Mucosa of descending colon (tissue), 3 donors: Measurements from ENCODE around the gene DPYSL4. TPM values are rescaled to one million over a fixed set of nuclear protein-coding genes. Genes with fewer than 3 reads are reported as not detected.

Experiments used
- ATAC-seq: fragments of 200-7000 bp; cut with Tn5 transposase; one replicate; pipeline ENCODE4 v1.9.1; 2020; ENCODE audit warnings: mild to moderate bottlenecking, moderate library complexity
- DNase-seq, 3 donors: peaks; one replicate each; pipeline ENCODE4 v3.0.0-alpha.2; 2020
- H3K36me3 ChIP-seq: fragments of 200-600 bp; one replicate; pipeline ENCODE4 v1.8.0; 2021; ENCODE audit warnings: low read depth, mild to moderate bottlenecking
- H3K4me1 ChIP-seq: fragments of 200-600 bp; one replicate; pipeline ENCODE4 v1.8.0; 2021; ENCODE audit warnings: low read depth, mild to moderate bottlenecking
- H3K4me3 ChIP-seq: fragments of 200-600 bp; one replicate; pipeline ENCODE4 v1.8.0; 2021; ENCODE audit warnings: mild to moderate bottlenecking
- H3K9me3 ChIP-seq: fragments of 200-600 bp; one replicate; pipeline ENCODE4 v1.8.0; 2021; ENCODE audit warnings: mild to moderate bottlenecking
- CTCF ChIP-seq: fragments of 200-600 bp; IDR thresholded peaks from one replicate; pipeline ENCODE4 v1.8.0; 2022; ENCODE audit warnings: antibody characterized with exemption, mild to moderate bottlenecking
- intact Hi-C, 2 donors: fragments of 100-400 bp; cut with DNase I in 1 of 2; cut with micrococcal nuclease in 1 of 2; formaldehyde crosslinking; loops; one replicate each; pipeline versions ENCODE4 v1.11.0 to v1.11.1; 2022; cut with DNase I, micrococcal nuclease
- total RNA-seq, 3 donors: library from RNA; stranded (reverse); fragmentation: NEBNext Ultra II Directional in 2 of 3; extraction: Animal tissue kit (Norgen Biotek cat#: 25700) in 2 of 3; gene quantifications; one replicate each; pipeline versions ENCODE4 v1.2.1 to v1.2.4, GENCODE V29; 2021 to 2023
- donor health status: DM: no; HTN: no; CAD: no; lungs with moderate emphysema.
- donor health status: DM: no; HTN: no; CAD: no.
- donor health status: DM: no; HTN: yes; CAD: no.

Gene DPYSL4
- total RNA-seq, 3 donors from 2014 or later: 0.46 to 1.3 (median 0.55) TPM

- intact Hi-C loops: no loop called here
- no peak for TF ChIP-seq CTCF
- Histone ChIP-seq H3K4me1 (no peaks in the 10 kb centered on the region), H3K4me3 (no peak overlapping the region), H3K36me3 (no peaks in the 10 kb centered on the region), H3K9me3 (no peaks in the 10 kb centered on the region)
- ATAC-seq (no peak), DNase-seq (peak in 1 of 3 donors; percentile 36)
Measured at GRCh38 chr10:132194726-132195125, 8.0 kb downstream of the DPYSL4 start.

- no peaks in the 10 kb centered on the region for H3K9me3 ChIP-seq
- no peak overlapping the region for H3K4me3 ChIP-seq
- no peak for TF ChIP-seq CTCF
- ATAC-seq (no peak), DNase-seq (no peak)
- no peaks in the 10 kb centered on the region for H3K4me1 ChIP-seq
- H3K36me3 ChIP-seq: no peaks in the 10 kb centered on the region
- intact Hi-C loops: no loop called here
Measured at GRCh38 chr10:132195366-132196075, 8.8 kb downstream of the DPYSL4 start.

- no peak for TF ChIP-seq CTCF
- no peak for DNase-seq
- Histone ChIP-seq H3K4me1 (no peaks in the 10 kb centered on the region), H3K9me3 (no peaks in the 10 kb centered on the region), H3K4me3 (no peak overlapping the region), H3K36me3 (no peaks in the 10 kb centered on the region)
- intact Hi-C loops: no loop called here
- no peak for ATAC-seq
Measured at GRCh38 chr10:132196178-132197113, 9.7 kb downstream of the DPYSL4 start.

- ATAC-seq: no peak
- intact Hi-C loops: no loop called here
- DNase-seq: peak in 2 of 3 donors; percentile 7 to 39
- H3K4me3 ChIP-seq: no peak overlapping the region
- no peaks in the 10 kb centered on the region for H3K4me1 ChIP-seq
- H3K9me3 ChIP-seq: no peaks in the 10 kb centered on the region
- TF ChIP-seq CTCF: no peak
- H3K36me3 ChIP-seq: no peaks in the 10 kb centered on the region
Measured at GRCh38 chr10:132197271-132198067, 10.7 kb downstream of the DPYSL4 start.

- no peaks in the 10 kb centered on the region for H3K9me3 ChIP-seq
- H3K4me3 ChIP-seq: no peak overlapping the region
- DNase-seq: peak in 2 of 3 donors; percentile 11 to 30
- ATAC-seq: no peak
- intact Hi-C loops: no loop called here
- no peaks in the 10 kb centered on the region for H3K36me3 ChIP-seq
- no peaks in the 10 kb centered on the region for H3K4me1 ChIP-seq
- TF ChIP-seq CTCF: no peak
Measured at GRCh38 chr10:132198068-132198370, 11.3 kb downstream of the DPYSL4 start.
